Measurements from ENCODE around the gene TPSG1.
"Not testable (repeated sequence)": the region's sequence is repeated elsewhere in the genome, so short reads cannot be mapped to it uniquely, and the experiment has no call there.

TPSG1 gene

GRCh38 chr16:1198671-1199346 lies 26.3 kb downstream of the TPSG1 start:
- not testable (repeated sequence) for H3K27ac ChIP-seq; DNase-seq (ENCODE audit: low read depth, low spot score)

- DNase-seq (ENCODE audit: low read depth, low spot score) = no peak
- H3K27ac ChIP-seq = no peak overlapping the region
Observed at GRCh38 chr16:1198194-1198593, 26.9 kb downstream of the TPSG1 start.

- H3K27ac ChIP-seq = no peak overlapping the region
- no peak for DNase-seq (ENCODE audit: low read depth, low spot score)
Observed at GRCh38 chr16:1197237-1197866, 27.7 kb downstream of the TPSG1 start.

GRCh38 chr16:1196494-1196893 lies 28.6 kb downstream of the TPSG1 start:
- no peak for DNase-seq (ENCODE audit: low read depth, low spot score)
- no peak overlapping the region for H3K27ac ChIP-seq

- DNase-seq (ENCODE audit: low read depth, low spot score) = no peak
- H3K27ac ChIP-seq = no peak overlapping the region
Observed at GRCh38 chr16:1195393-1195666, 29.7 kb downstream of the TPSG1 start.

GRCh38 chr16:1194665-1195392 lies 30.2 kb downstream of the TPSG1 start:
- H3K27ac ChIP-seq = no peak overlapping the region
- no peak for DNase-seq (ENCODE audit: low read depth, low spot score)

GRCh38 chr16:1193825-1194581 lies 31.1 kb downstream of the TPSG1 start:
- H3K27ac ChIP-seq = no peak overlapping the region
- DNase-seq (ENCODE audit: low read depth, low spot score) = no peak

- DNase-seq (ENCODE audit: low read depth, low spot score) = no peak
- no peak overlapping the region for H3K27ac ChIP-seq
Observed at GRCh38 chr16:1193143-1193824, 31.8 kb downstream of the TPSG1 start.

GRCh38 chr16:1192384-1193073 lies 32.5 kb downstream of the TPSG1 start:
- no peak overlapping the region for H3K27ac ChIP-seq
- no peak for DNase-seq (ENCODE audit: low read depth, low spot score)

- H3K27ac ChIP-seq; DNase-seq (ENCODE audit: low read depth, low spot score): not testable (repeated sequence)
Observed at GRCh38 chr16:1190789-1191188, 34.3 kb downstream of the TPSG1 start.

- H3K27ac ChIP-seq = no peak overlapping the region
- no peak for DNase-seq (ENCODE audit: low read depth, low spot score)
Observed at GRCh38 chr16:1189455-1189854, 35.6 kb downstream of the TPSG1 start.

GRCh38 chr16:1188432-1189189 lies 36.5 kb downstream of the TPSG1 start:
- H3K27ac ChIP-seq = no peak overlapping the region
- DNase-seq (ENCODE audit: low read depth, low spot score) = no peak

GRCh38 chr16:1185460-1186207 lies 39.4 kb downstream of the TPSG1 start:
- H3K27ac ChIP-seq; DNase-seq (ENCODE audit: low read depth, low spot score): not testable (repeated sequence)

GRCh38 chr16:1184980-1185379 lies 40.1 kb downstream of the TPSG1 start:
- H3K27ac ChIP-seq = no peak overlapping the region
- DNase-seq (ENCODE audit: low read depth, low spot score) = no peak

- no peak overlapping the region for H3K27ac ChIP-seq
- DNase-seq (ENCODE audit: low read depth, low spot score) = no peak
Observed at GRCh38 chr16:1184156-1184868, 40.8 kb downstream of the TPSG1 start.

- DNase-seq (ENCODE audit: low read depth, low spot score) = no peak
Observed at GRCh38 chr16:1182950-1183907, 41.8 kb downstream of the TPSG1 start.

GRCh38 chr16:1182316-1182671 lies 42.8 kb downstream of the TPSG1 start:
- no peak for DNase-seq (ENCODE audit: low read depth, low spot score)
- H3K27ac ChIP-seq = no peak overlapping the region

More at GRCh38 chr16:1182950-1183907, 41.8 kb downstream of the TPSG1 start:
- H3K27ac ChIP-seq = no peak overlapping the region

Data from epithelial cell of prostate (primary cell).